HFFc6 (cell line): Measurements from ENCODE around the gene MYOCD. TPM values are rescaled to one million over a fixed set of nuclear protein-coding genes. Genes with fewer than 3 reads are reported as not detected.

Experiments
- DNase-seq: peaks from one replicate; pipeline ENCODE4 v3.0.0-alpha.2; 2018
- H3K27ac Mint-ChIP-seq: 2 replicates; pipeline ENCODE4 v1.8.0; 2020; ENCODE audit warnings: mild to moderate bottlenecking, mixed read lengths
- H3K27me3 Mint-ChIP-seq: 2 replicates; pipeline ENCODE4 v1.8.0; 2021; ENCODE audit warnings: mild to moderate bottlenecking, moderate library complexity, mixed read lengths; ENCODE audit not compliant: insufficient read depth
- H3K36me3 Mint-ChIP-seq: 2 replicates; pipeline ENCODE4 v1.8.0; 2021; ENCODE audit warnings: low read depth, mixed read lengths
- H3K4me1 Mint-ChIP-seq: 2 replicates; pipeline ENCODE4 v1.8.0; 2020; ENCODE audit warnings: low read depth, mixed read lengths
- H3K4me3 Mint-ChIP-seq: 2 replicates; pipeline ENCODE4 v1.8.0; 2020; ENCODE audit warnings: mild to moderate bottlenecking, moderate library complexity, mixed read lengths
- H3K9me3 Mint-ChIP-seq: 2 replicates; pipeline ENCODE4 v1.8.0; 2020; ENCODE audit warnings: mild to moderate bottlenecking, mixed read lengths
- total RNA-seq, 6 experiments: library from RNA; stranded (reverse); fragmentation: NEBNext Ultra II Directional; extraction: Animal tissue kit (Norgen Biotek cat#: 25700); gene quantifications; 2 replicates in 1 of 6; 3 replicates in 5 of 6; pipeline ENCODE4 v1.2.3, GENCODE V29; 2021
- TF ChIP-seq, protein P1 (sequence below): fragments of 200-600 bp; sonication (generic); IDR thresholded peaks from 2 replicates; pipeline ENCODE4 v1.5.0; 2021; ENCODE audit warnings: antibody characterized with exemption, mild to moderate bottlenecking

MYOCD gene
- total RNA-seq, 6 experiments from 2014 or later, result 6.5 to 8.5 (median 7.1) TPM

DNA sequence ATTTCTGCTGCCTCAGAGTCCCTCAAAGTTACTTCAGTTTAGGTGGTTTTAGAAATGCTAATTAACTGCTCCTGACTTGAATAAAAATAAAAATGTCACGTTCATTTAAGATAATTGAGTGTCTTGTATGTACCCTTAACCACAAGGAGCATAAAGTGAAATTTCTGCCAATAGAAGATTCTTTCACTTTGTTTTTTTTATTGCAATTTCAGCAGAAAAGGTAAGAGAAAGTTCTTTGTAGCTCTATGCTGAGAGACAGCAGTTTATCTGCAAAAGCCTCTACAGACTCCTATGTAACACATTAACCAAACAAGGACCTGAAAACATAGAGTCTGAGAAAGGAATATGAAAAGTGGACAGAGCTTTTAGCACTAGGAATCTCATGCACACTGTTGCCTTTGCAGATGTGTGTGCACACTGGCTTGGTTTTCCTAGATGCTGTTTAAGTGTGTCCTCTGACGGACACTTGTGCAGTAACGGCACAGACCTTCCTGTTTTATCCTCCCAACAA, 135.2 kb downstream of the MYOCD start:
- no peaks in the 10 kb centered on the region for H3K9me3 Mint-ChIP-seq
- TF ChIP-seq, protein P1, sequence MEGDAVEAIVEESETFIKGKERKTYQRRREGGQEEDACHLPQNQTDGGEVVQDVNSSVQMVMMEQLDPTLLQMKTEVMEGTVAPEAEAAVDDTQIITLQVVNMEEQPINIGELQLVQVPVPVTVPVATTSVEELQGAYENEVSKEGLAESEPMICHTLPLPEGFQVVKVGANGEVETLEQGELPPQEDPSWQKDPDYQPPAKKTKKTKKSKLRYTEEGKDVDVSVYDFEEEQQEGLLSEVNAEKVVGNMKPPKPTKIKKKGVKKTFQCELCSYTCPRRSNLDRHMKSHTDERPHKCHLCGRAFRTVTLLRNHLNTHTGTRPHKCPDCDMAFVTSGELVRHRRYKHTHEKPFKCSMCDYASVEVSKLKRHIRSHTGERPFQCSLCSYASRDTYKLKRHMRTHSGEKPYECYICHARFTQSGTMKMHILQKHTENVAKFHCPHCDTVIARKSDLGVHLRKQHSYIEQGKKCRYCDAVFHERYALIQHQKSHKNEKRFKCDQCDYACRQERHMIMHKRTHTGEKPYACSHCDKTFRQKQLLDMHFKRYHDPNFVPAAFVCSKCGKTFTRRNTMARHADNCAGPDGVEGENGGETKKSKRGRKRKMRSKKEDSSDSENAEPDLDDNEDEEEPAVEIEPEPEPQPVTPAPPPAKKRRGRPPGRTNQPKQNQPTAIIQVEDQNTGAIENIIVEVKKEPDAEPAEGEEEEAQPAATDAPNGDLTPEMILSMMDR, result no peak

DNA sequence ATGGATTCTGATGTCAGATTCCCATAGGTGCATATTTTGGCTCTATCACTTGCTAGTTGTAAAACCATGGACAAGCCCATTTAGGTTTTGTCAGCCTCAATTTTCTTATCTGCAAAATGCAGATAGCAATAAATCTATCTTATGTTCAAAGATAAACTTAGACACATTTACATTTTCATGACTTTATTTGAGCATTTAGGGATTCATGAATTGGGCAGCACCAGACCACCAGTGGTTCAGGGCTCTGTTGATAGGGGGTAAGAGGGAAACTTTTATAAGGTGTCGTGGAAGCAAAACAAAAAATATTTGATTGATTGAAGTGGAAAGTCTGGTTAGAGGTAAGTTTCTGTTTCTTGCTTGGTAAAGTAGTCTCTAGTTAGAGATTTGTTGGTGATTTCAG, 140.9 kb downstream of the MYOCD start:
- DNase-seq, result no peak
- Mint-ChIP-seq H3K4me3 (no peak overlapping the region), H3K27ac (no peak overlapping the region), H3K4me1 (peaks cover under 1% of the 10 kb centered on the region; the same call in 1 of the 2 replicates), H3K36me3 (peaks cover 7% of the 10 kb centered on the region; the same call in 1 of the 2 replicates), H3K9me3 (peaks cover 13% of the 10 kb centered on the region; the same call in 1 of the 2 replicates), H3K27me3 (no peaks in the 10 kb centered on the region; the same call in 1 of the 2 replicates)
- TF ChIP-seq, protein P1, result no peak

More for the DNA sequence above, 135.2 kb downstream of the MYOCD start:
- Mint-ChIP-seq H3K27ac (no peak overlapping the region), H3K4me3 (no peak overlapping the region), H3K36me3 (no peaks in the 10 kb centered on the region), H3K4me1 (peaks cover 7% of the 10 kb centered on the region; the same call in 1 of the 2 replicates), H3K27me3 (peaks cover 6% of the 10 kb centered on the region; the same call in 1 of the 2 replicates)
- no peak for DNase-seq

DNA sequence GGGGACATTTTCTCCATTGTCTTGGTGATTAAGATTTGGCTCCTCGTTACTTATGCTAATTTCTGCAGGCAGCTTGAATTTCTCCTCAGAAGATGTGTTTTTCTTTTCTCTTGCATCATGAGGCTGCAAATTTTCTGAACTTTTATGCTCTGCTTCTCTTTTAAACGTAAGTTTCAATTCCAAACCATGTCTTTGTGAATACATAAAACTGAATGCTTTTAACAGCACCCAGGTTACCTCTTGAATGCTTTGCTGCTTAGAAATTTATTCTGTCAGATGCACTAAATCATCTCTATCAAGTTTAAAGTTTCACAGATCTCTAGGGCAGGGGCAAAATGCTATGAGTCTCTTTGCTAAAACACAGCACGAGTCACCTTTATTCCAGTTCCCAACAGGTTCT, 143.0 kb downstream of the MYOCD start:
- H3K27ac Mint-ChIP-seq, result no peak overlapping the region
- H3K27me3 Mint-ChIP-seq, result no peaks in the 10 kb centered on the region; the same call in none of the 2 replicates
- H3K36me3 Mint-ChIP-seq, result peaks cover 7% of the 10 kb centered on the region; the same call in 1 of the 2 replicates
- no peak for DNase-seq
- H3K9me3 Mint-ChIP-seq, result peaks cover 13% of the 10 kb centered on the region; the same call in 1 of the 2 replicates
- no peaks in the 10 kb centered on the region for H3K4me1 Mint-ChIP-seq
- TF ChIP-seq, protein P1, result no peak
- H3K4me3 Mint-ChIP-seq, result no peak overlapping the region

DNA sequence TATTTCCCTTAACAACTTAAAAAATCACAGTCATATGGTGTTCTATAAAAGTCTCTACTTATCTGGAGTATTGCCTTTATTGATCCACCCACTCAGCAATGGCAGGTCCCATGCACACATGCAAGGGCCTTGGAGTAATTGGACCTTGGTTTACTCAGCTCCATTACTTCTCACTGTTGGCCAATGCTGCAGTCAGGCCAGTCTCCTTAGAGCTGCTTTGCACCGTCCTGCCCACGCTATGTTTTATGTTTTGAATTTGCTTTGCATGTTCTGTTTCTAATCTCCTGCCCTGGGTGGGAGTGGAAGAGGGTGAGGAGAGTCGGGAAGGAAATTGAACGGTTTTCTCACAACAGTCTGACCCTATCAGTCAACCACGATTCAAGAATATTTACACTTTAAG, 147.2 kb downstream of the MYOCD start:
- DNase-seq, result no peak
- no peak overlapping the region for H3K4me3 Mint-ChIP-seq

GRCh38 chr17:12813664-12814063, 148.0 kb downstream of the MYOCD start:
- H3K4me1 Mint-ChIP-seq, result no peaks in the 10 kb centered on the region
- TF ChIP-seq, protein P1, result no peak
- peaks cover 12% of the 10 kb centered on the region; the same call in 1 of the 2 replicates for H3K9me3 Mint-ChIP-seq
- H3K36me3 Mint-ChIP-seq, result peaks cover 7% of the 10 kb centered on the region; the same call in 1 of the 2 replicates
- H3K27ac Mint-ChIP-seq, result no peak overlapping the region
- DNase-seq, result no peak
- H3K27me3 Mint-ChIP-seq, result no peaks in the 10 kb centered on the region; the same call in none of the 2 replicates
- no peak overlapping the region for H3K4me3 Mint-ChIP-seq

More for the DNA sequence above, 147.2 kb downstream of the MYOCD start:
- peaks cover 7% of the 10 kb centered on the region; the same call in 1 of the 2 replicates for H3K36me3 Mint-ChIP-seq
- peaks cover 13% of the 10 kb centered on the region; the same call in 1 of the 2 replicates for H3K9me3 Mint-ChIP-seq
- H3K27ac Mint-ChIP-seq, result no peak overlapping the region
- no peaks in the 10 kb centered on the region for H3K4me1 Mint-ChIP-seq
- H3K27me3 Mint-ChIP-seq, result no peaks in the 10 kb centered on the region; the same call in none of the 2 replicates
- TF ChIP-seq, protein P1, result no peak
